ENCODE results near the gene PLIN3.

DNA sequence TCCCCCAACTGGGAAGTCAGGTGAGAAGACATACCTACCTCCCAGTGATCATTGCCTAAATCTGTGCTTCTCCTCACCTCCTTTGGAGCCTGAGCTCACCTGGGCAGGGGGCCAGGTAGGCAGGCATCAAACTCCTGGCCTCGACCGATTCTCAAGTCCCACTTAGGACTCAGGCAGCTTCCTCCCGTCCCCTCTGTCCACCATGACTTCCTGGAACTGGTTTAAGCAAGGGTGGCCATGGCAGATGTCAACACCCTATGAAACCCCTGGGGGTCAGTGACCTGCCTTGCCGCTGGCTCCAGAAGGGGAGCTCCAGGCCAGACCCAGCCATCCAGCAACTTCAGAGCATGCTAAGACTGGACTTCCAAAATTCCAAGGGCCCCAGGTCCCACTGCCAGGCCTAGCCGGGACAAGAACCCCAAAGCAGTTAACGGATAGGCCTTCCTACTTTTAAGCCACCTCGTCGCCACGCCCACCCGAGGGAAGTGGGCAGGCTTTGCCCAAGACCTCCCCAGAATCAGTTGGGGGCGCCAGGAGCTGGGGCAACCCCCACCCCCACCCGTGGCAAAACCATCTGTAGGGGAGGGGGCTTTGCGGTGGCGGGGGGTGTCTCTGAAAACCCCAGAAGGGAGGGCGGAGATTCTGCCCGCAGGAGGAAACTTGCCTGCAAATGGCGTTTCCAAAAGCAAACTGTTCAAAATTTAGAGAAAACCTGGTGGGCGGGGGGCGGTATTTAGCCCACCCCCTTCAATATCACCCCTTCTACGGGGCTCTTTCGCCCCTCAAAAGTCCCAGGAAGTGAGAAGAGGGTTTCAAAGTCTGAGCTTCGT, 657 bp downstream of the PLIN3 start:
- TF ChIP-seq, protein P1, sequence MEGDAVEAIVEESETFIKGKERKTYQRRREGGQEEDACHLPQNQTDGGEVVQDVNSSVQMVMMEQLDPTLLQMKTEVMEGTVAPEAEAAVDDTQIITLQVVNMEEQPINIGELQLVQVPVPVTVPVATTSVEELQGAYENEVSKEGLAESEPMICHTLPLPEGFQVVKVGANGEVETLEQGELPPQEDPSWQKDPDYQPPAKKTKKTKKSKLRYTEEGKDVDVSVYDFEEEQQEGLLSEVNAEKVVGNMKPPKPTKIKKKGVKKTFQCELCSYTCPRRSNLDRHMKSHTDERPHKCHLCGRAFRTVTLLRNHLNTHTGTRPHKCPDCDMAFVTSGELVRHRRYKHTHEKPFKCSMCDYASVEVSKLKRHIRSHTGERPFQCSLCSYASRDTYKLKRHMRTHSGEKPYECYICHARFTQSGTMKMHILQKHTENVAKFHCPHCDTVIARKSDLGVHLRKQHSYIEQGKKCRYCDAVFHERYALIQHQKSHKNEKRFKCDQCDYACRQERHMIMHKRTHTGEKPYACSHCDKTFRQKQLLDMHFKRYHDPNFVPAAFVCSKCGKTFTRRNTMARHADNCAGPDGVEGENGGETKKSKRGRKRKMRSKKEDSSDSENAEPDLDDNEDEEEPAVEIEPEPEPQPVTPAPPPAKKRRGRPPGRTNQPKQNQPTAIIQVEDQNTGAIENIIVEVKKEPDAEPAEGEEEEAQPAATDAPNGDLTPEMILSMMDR (IDR thresholded peaks at IDR 0.05; ENCODE audit: poor library complexity), result no peak
- TF ChIP-seq EZH2 (IDR thresholded peaks at IDR 0.05; ENCODE audit: borderline replicate concordance), result no peak
- TF ChIP-seq EZH2phosphoT487 (IDR thresholded peaks at IDR 0.05; ENCODE audit: low read depth, severe bottlenecking, unreplicated experiment), result no peak

Data from hepatocyte (in vitro differentiated cells).